ENCODE data around the gene SNX25. TPM values are rescaled to one million over a fixed set of nuclear protein-coding genes. Genes with fewer than 3 reads are reported as not detected.
A peak's percentile ranks its signal among the peaks of the same experiment; 100 is the strongest.

Gene SNX25
- total RNA-seq, 2 donors from 2014 or later = 13.2 to 16.8 TPM

GRCh38 chr4:185182239-185182638 lies 27.2 kb upstream of the SNX25 start:
- no peaks in the 10 kb centered on the region for H3K27me3 ChIP-seq
- TF ChIP-seq CTCF (IDR thresholded peaks at IDR 0.05) = no peak
- DNase-seq (ENCODE audit: low spot score) = no peak
- no peaks in the 10 kb centered on the region for H3K4me1 ChIP-seq
- H3K4me3 ChIP-seq = no peak overlapping the region
- H3K27ac ChIP-seq = no peak overlapping the region
- H3K36me3 ChIP-seq = no peaks in the 10 kb centered on the region
- no peaks in the 10 kb centered on the region for H3K9me3 ChIP-seq

- Histone ChIP-seq H3K4me1 (no peaks in the 10 kb centered on the region), H3K4me3 (no peak overlapping the region), H3K27ac (no peak overlapping the region), H3K27me3 (no peaks in the 10 kb centered on the region), H3K9me3 (no peaks in the 10 kb centered on the region), H3K36me3 (no peaks in the 10 kb centered on the region)
- DNase-seq (ENCODE audit: low spot score) = peak; percentile 84
- TF ChIP-seq CTCF (IDR thresholded peaks at IDR 0.05) = peak; percentile 57 to 86
Measured at GRCh38 chr4:185183622-185184281, 25.6 kb upstream of the SNX25 start.

- Histone ChIP-seq H3K27ac (no peak overlapping the region), H3K27me3 (no peaks in the 10 kb centered on the region), H3K9me3 (no peaks in the 10 kb centered on the region), H3K4me1 (no peaks in the 10 kb centered on the region), H3K4me3 (no peak overlapping the region), H3K36me3 (no peaks in the 10 kb centered on the region)
- TF ChIP-seq CTCF (IDR thresholded peaks at IDR 0.05) = no peak
- no peak for DNase-seq (ENCODE audit: low spot score)
Measured at GRCh38 chr4:185186769-185187168, 22.6 kb upstream of the SNX25 start.

- H3K4me3 ChIP-seq = no peak overlapping the region
- no peak for TF ChIP-seq CTCF (IDR thresholded peaks at IDR 0.05)
- H3K9me3 ChIP-seq = no peaks in the 10 kb centered on the region
- no peak for DNase-seq (ENCODE audit: low spot score)
- H3K27ac ChIP-seq = no peak overlapping the region
- no peaks in the 10 kb centered on the region for H3K27me3 ChIP-seq
- no peaks in the 10 kb centered on the region for H3K36me3 ChIP-seq
- H3K4me1 ChIP-seq = no peaks in the 10 kb centered on the region
Measured at GRCh38 chr4:185189606-185190305, 19.6 kb upstream of the SNX25 start.

GRCh38 chr4:185190306-185190856 lies 19.0 kb upstream of the SNX25 start:
- DNase-seq (ENCODE audit: low spot score) = no peak
- H3K27ac ChIP-seq = no peak overlapping the region
- no peak for TF ChIP-seq CTCF (IDR thresholded peaks at IDR 0.05)
- no peak overlapping the region for H3K4me3 ChIP-seq
- no peaks in the 10 kb centered on the region for H3K9me3 ChIP-seq
- H3K27me3 ChIP-seq = no peaks in the 10 kb centered on the region
- no peaks in the 10 kb centered on the region for H3K36me3 ChIP-seq
- H3K4me1 ChIP-seq = no peaks in the 10 kb centered on the region
